ENCODE data around the gene ITGB4. TPM values are rescaled to one million over a fixed set of nuclear protein-coding genes. Genes with fewer than 3 reads are reported as not detected.

The ITGB4 gene
- total and polyA plus RNA-seq, 2 of the 13 experiments (the other 11 are each of a cell fraction or from before 2014, with no cell fraction given), result 6.9 to 14.5 TPM

GRCh38 chr17:75749545-75750389 lies 28.5 kb downstream of the ITGB4 start (continued):
- TF ChIP-seq, protein P1, sequence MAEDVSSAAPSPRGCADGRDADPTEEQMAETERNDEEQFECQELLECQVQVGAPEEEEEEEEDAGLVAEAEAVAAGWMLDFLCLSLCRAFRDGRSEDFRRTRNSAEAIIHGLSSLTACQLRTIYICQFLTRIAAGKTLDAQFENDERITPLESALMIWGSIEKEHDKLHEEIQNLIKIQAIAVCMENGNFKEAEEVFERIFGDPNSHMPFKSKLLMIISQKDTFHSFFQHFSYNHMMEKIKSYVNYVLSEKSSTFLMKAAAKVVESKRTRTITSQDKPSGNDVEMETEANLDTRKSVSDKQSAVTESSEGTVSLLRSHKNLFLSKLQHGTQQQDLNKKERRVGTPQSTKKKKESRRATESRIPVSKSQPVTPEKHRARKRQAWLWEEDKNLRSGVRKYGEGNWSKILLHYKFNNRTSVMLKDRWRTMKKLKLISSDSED (CRISPR knock-in tag; IDR thresholded peaks at IDR 0.05), result no peak
- peak; percentile 69; the same call in 1 of the 2 replicates for TF ChIP-seq SALL2 (CRISPR knock-in tag; IDR thresholded peaks at IDR 0.05)
- peak; percentile 32; the same call in 1 of the 2 replicates for TF ChIP-seq BHLHE40 (IDR thresholded peaks at IDR 0.05; ENCODE audit: low read length)
- TF ChIP-seq ZNF558 (CRISPR knock-in tag; IDR thresholded peaks at IDR 0.05; ENCODE audit: borderline replicate concordance), result no peak
- no peak; the same call in 1 of the 2 replicates for TF ChIP-seq ZIK1 (CRISPR knock-in tag; IDR thresholded peaks at IDR 0.05; ENCODE audit: borderline replicate concordance, low read depth)
- peak; percentile 44; the same call in 1 of the 2 replicates for TF ChIP-seq ZNF430 (CRISPR knock-in tag; IDR thresholded peaks at IDR 0.05)
- peak; percentile 39; the same call in 1 of the 2 replicates for TF ChIP-seq LBX2 (CRISPR knock-in tag; IDR thresholded peaks at IDR 0.05; ENCODE audit: borderline replicate concordance)
- TF ChIP-seq, protein P2, sequence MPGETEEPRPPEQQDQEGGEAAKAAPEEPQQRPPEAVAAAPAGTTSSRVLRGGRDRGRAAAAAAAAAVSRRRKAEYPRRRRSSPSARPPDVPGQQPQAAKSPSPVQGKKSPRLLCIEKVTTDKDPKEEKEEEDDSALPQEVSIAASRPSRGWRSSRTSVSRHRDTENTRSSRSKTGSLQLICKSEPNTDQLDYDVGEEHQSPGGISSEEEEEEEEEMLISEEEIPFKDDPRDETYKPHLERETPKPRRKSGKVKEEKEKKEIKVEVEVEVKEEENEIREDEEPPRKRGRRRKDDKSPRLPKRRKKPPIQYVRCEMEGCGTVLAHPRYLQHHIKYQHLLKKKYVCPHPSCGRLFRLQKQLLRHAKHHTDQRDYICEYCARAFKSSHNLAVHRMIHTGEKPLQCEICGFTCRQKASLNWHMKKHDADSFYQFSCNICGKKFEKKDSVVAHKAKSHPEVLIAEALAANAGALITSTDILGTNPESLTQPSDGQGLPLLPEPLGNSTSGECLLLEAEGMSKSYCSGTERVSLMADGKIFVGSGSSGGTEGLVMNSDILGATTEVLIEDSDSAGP (CRISPR knock-in tag; IDR thresholded peaks at IDR 0.05; ENCODE audit: borderline replicate concordance), result peak; percentile 46; the same call in 1 of the 2 replicates
- peak; percentile 96 for TF ChIP-seq STAG1 (CRISPR knock-in tag; IDR thresholded peaks at IDR 0.05)
- TF ChIP-seq ZNF513 (CRISPR knock-in tag; conservative IDR thresholded peaks at IDR 0.05), result peak; percentile 89; the same call in 1 of the 2 replicates
- TF ChIP-seq RORA (CRISPR knock-in tag; IDR thresholded peaks at IDR 0.05), result no peak
- 0 out of 2 replicates have a peak, but pooled peaks have one; percentile 2 for TF ChIP-seq HDAC1 (CRISPR knock-in tag; IDR thresholded peaks at IDR 0.05)
- TF ChIP-seq SALL1 (CRISPR knock-in tag; IDR thresholded peaks at IDR 0.05), result peak; percentile 30; the same call in 1 of the 2 replicates
- TF ChIP-seq ATAD3A (CRISPR knock-in tag; IDR thresholded peaks at IDR 0.05), result no peak
- peak; percentile 28; the same call in 1 of the 2 replicates for TF ChIP-seq MED13 (CRISPR knock-in tag; IDR thresholded peaks at IDR 0.05)
- peak; percentile 66 for TF ChIP-seq HOXA3 (CRISPR knock-in tag; IDR thresholded peaks at IDR 0.05)
- no peak for TF ChIP-seq TRIM22 (IDR thresholded peaks at IDR 0.05)
- TF ChIP-seq KDM2A (CRISPR knock-in tag; IDR thresholded peaks at IDR 0.05; ENCODE audit: borderline replicate concordance, low read depth), result peak; percentile 65; the same call in 1 of the 2 replicates
- TF ChIP-seq PRMT3 (CRISPR knock-in tag; IDR thresholded peaks at IDR 0.05; ENCODE audit: borderline replicate concordance, low read depth), result 0 out of 2 replicates have a peak, but pooled peaks have one; percentile 6
- TF ChIP-seq RAD21 (CRISPR knock-in tag; IDR thresholded peaks at IDR 0.05), result peak; percentile 93
- TF ChIP-seq HNRNPLL (IDR thresholded peaks at IDR 0.05; ENCODE audit: low read depth, low read length, poor library complexity, severe bottlenecking), result peak; percentile 47
- no peak for TF ChIP-seq SP5 (CRISPR knock-in tag; IDR thresholded peaks at IDR 0.05; ENCODE audit: borderline replicate concordance, low read depth)
- peak; percentile 58; the same call in 1 of the 2 replicates for TF ChIP-seq PCBP1 (IDR thresholded peaks at IDR 0.05; ENCODE audit: borderline replicate concordance, low read depth, low read length)
